ENCODE data around the gene ACYP2.
"Not testable (repeated sequence)": the region's sequence is repeated elsewhere in the genome, so short reads cannot be mapped to it uniquely, and the experiment has no call there.

The ACYP2 gene

GRCh38 chr2:54099829-54100585 lies 15.4 kb upstream of the ACYP2 start:
- no peak for DNase-seq

DNA sequence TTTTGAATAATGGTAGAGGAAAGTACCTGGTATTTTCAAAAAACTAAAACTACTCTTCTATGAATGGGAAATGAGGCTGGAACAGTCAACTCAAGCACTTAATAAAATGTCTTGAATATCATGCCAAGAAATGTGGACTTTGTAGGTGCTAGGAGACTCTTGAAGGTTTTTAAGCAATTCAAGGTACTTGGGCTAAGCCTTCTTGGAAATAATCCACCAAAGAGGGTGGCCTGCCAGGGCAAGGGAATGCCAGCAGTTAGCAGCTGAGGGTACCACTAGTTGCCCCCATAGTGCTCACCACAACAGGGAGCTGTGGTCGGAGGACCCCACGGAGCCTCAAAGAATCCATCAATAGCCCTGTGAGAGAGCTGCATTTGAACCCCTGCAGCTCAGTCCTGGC lies 14.6 kb upstream of the ACYP2 start:
- no peak for DNase-seq

GRCh38 chr2:54103454-54104314 lies 11.7 kb upstream of the ACYP2 start:
- DNase-seq = no peak

- DNase-seq = peak in 1 of 2 experiments; percentile 6
These were observed 8.6 kb upstream of the ACYP2 start for GRCh38 chr2:54106631-54107454.

GRCh38 chr2:54107455-54107764 lies 8.0 kb upstream of the ACYP2 start:
- no peak for DNase-seq

DNA sequence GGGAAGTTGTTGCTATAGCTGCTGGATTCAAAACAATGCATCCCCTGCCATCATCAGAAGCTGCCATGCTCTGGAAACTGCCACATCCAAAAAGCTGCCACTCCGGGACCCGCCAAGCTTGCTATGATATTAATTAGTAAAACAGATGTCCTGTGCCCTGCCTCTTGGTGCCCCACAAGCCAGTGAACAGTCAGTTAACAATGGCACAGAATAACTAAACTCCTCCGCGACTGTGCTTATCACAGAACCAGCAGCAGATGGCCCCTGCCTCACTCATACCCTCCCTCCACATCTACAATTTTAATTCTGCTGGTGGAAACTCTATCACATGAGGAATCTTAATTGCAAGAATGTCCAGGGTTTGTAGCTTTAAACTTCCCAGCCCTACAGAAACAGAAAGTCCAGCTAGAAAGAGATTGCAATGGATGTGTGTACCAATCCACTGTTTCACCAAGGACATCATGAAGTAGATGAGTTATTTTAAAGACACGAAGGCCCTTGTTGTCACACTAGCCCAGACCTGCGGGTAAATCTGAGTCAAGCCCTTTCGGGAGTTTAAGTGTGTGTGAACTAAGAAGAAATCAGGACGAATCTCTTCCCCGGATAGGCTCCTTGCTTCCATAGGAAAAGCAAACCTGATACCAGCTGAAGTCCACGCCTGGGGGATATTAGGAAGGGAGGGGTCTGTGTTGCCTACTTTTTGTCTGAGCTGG lies 7.4 kb upstream of the ACYP2 start:
- DNase-seq = no peak

- DNase-seq = no peak
These were observed 5.6 kb upstream of the ACYP2 start for GRCh38 chr2:54109848-54110247.

GRCh38 chr2:54114479-54114878 lies 936 bp upstream of the ACYP2 start:
- not testable (repeated sequence) for DNase-seq

DNA sequence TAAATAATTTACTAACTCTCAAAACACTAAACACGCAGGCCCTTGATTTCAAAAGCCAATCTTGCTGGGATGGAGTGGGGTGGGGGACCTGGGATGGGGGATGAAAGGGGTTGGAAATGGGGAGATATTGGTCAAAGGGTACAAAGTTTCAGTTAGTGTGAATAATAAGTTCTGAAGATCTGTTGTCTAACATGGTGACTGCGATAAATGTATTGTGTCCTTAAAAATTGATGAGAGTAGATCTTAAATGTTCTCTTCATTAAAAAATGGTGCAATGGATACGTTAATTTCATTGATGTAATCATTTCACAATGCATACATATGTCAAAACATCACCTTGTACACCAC lies 505 bp upstream of the ACYP2 start:
- no peak for DNase-seq

DNA sequence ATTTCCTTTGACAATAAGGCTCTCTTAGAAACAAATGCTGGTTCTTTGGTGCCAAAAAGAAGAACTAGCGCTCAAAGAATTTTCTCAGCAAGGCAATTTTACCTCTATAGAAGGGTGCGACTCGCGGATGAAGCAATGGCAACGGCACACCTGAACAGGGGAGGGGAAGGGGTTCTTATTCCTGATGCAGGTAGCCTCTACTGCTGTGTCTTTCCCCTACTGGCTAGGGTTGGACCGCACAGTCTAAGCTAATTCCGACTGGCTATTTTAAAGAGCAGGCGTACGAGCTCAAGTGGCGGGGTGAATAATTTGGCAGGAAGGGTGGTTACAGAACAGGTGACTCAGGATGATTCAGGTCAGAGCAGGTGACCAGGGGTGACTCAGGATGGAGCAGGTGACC lies 1.2 kb downstream of the ACYP2 start:
- DNase-seq = not testable (repeated sequence)

GRCh38 chr2:54120950-54121349 lies 5.5 kb downstream of the ACYP2 start:
- DNase-seq = no peak

GRCh38 chr2:54122171-54122935 lies 6.9 kb downstream of the ACYP2 start:
- DNase-seq = no peak

DNA sequence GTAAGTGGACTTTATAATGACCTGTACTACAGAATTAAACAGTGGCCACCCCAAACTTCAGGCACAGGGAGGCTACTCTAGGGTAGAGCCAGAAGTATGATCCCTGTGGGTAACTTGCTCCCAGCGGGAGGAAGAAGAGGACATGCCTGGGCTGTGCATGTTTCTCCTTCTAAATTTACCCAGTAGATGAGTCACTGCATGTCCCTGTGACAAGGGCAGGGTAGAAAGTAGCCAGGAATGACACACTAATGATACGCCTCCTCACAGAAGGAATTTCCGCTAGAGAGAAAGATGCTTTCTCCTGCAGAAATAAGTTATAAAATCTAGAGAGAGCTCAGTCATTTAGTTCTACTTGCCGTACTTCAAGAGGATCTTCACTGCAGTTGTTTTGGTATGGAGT lies 7.5 kb downstream of the ACYP2 start:
- DNase-seq = no peak

GRCh38 chr2:54127174-54127573 lies 11.8 kb downstream of the ACYP2 start:
- DNase-seq = not testable (repeated sequence)

DNA sequence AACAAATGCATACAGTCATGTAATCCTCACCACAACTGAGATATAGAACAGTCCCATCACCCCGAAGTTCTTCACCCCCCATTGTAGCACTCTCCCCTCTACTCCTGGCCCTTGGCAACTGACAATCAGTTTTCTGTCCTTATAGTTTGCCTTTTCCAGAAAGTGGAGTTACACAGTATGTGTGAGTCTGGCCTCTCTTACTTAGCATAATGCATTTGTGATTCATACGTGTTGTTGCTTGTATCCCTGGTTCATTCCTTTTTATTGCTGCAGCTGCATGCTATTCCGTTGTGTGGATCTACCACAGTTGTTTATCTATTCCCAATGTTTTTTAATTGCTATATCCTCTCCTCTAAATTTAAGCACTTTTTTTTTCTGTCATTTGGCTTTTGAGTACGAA lies 17.6 kb downstream of the ACYP2 start:
- no peak for DNase-seq

- no peak for DNase-seq
These were observed 23.8 kb downstream of the ACYP2 start for GRCh38 chr2:54139210-54139609.

GRCh38 chr2:54143780-54144179 lies 28.4 kb downstream of the ACYP2 start:
- no peak for DNase-seq

DNA sequence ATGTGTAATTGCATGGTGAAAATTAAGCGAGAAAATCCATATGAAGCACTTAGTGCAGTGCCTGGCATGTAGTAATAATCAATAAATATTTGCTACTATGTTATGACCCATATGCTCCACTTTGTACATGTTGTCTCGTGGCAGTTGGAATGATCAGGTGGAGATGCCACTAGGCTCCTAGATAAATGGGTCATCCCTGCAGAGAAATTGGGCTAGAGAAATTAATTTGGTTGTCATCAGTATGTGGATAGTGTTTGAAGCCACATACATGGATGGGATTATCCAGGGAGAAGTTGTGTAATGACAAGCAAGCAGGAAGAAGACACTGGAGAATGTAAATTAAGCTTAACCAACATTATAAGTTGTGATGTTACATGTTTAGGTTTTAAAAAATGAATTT lies 33.0 kb downstream of the ACYP2 start:
- DNase-seq = no peak

DNA sequence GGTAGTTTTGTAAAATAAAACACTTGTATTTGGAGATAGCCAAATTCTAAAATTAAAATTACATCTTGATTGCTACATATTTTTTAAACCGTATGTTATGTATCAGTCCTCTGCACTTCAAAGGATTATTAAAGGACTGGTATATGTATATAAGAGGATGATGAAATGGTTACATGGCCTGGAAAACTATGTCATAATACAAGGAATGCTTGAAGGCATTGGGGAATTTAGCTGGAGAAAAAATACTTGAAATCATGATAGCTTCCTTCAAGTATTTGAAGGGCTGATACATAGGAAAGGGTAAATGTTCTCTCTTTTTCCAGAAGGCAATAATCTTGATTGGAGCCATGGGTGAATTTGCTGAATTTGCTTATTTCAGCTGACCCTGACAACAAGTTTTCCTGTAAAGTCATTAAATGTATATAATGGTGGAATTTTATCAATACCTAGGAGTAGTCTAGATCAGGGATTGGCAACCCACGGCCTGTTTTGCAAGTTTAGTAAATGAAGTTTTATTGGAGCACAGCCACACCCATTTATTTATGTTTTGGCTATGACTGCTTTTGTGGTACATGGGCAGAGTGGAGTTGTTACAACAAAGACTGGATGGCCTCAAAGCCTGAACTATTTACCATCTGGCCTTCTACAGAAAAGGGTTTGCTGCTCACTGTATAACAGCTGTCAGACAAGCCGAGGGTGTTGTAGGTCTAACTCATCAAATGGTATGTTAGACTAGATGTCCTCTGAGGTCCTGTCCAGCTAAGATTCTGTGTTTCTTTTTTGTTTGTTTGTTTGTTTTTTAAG lies 34.4 kb downstream of the ACYP2 start:
- DNase-seq = no peak

DNA sequence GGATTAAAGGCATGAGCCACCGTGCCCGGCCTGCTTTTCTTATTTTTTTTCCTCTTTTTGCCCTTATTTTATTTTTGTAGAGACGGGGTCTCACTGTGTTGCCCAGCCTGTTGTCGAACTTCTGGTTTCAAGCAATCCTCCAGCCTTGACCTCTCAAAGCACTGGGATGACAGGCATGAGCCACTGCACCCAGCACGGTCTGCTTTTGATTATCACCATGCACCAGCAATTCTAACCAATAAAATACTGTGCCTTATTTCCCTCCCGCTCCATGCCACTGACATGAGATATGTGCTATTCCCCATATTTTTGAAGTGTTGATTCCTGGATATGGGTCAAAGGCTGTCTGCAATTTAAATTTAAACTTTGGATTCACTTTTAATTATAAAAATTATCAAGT lies 42.9 kb downstream of the ACYP2 start:
- no peak for DNase-seq
